Memory B cell (primary cell): ENCODE measurements around the gene PACS2.
"Not testable (repeated sequence)": the region's sequence is repeated elsewhere in the genome, so short reads cannot be mapped to it uniquely, and the experiment has no call there.

Experiments
- ATAC-seq: fragments of 150-1000 bp; cut with Tn5 transposase; 2 replicates; pipeline ENCODE4 v1.10.0; 2021; ENCODE audit warnings: low read depth, mild to moderate bottlenecking, moderate library complexity
- DNase-seq, 2 donors: peaks; one replicate each; pipeline ENCODE4 v3.0.0; 2022; ENCODE audit warnings: low spot score in 2 of 2
- H3K27ac Mint-ChIP-seq: one replicate; pipeline ENCODE4 v1.8.0; 2022; ENCODE audit warnings: mild to moderate bottlenecking, moderate library complexity, mixed read lengths
- H3K27me3 Mint-ChIP-seq: one replicate; pipeline ENCODE4 v1.8.0; 2022; ENCODE audit warnings: mixed read lengths
- H3K36me3 Mint-ChIP-seq: one replicate; pipeline ENCODE4 v1.8.0; 2022; ENCODE audit warnings: mild to moderate bottlenecking, mixed read lengths
- H3K4me1 Mint-ChIP-seq: one replicate; pipeline ENCODE4 v1.8.0; 2022; ENCODE audit warnings: mixed read lengths
- H3K4me3 Mint-ChIP-seq: one replicate; pipeline ENCODE4 v1.8.0; 2022; ENCODE audit warnings: mild to moderate bottlenecking, moderate library complexity, mixed read lengths
- H3K9me3 Mint-ChIP-seq: one replicate; pipeline ENCODE4 v1.8.0; 2022; ENCODE audit warnings: mixed read lengths

The PACS2 gene

DNA sequence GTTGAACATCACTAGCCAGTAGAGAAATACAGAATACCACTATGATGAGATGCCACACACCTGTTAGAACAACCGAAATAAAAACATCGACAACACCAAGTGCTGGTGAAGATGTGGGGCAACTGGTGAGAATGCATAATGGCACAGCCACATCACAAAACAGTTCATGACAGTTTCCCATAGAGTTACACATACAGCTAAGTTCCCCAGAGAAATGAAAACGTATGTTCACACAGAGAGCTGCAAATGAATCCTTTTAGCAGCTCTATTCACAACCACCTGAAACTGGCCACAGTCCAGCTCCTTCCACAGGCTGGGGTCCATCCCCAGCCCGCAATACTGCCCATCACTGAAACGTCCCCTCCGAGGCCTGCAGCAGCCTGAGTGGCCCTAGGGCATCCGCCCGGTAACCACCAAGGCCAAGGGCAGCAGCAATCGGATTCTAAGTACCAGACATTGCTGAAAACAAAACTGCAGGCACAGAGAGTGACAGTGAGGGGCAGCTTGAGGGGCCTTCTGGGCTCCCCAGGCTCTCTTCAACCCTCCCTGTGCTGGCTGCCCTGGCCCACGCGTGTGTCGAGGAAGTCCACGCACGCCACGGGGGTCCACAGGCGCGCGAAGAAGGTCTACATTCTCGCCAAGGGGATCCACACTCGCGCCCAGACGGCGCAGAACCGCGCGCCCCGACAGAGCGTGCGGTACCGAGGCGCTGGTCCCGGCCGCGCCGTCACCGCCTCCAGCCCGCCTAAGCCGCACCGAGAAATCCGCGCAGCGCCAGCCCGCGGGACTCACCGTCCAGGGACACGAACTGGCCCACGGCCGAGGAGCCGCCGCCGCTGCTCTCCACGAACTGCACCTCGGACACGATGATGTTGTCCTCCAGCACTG lies 14.7 kb upstream of the PACS2 start:
- ATAC-seq (peak; percentile 0), DNase-seq (no peak)

DNA sequence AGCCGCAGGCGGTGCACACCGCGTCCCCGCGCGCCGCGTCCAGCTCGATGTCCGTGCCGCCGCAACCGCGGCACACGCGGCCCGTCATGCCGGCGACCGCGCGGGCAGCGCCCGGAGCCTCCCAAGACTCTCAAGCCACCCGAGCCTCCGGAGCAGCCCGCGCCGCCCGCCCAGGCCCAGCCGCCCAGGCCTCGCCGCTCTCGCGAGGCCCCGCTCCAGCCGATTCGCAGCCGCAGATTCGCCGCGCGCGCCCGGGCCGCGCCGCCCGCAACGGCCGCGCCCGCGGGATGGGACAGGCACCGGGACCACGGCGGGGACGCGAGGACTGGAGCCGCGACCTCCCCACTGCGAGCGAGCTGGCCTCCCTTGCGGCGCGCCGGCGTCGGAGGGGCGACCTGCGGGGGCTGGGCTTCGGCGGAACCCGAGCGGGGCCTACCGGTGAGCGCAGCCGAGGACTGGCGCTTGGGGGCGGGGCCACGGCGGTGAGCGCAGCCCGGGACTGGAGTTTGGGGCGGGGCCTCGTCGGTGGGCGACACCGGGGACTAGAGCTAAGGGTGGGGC lies 13.9 kb upstream of the PACS2 start, which contains the start of gene BRF1:
TSS of gene BRF1 (minus strand) at position 460 of the 561 bp plus-strand sequence. CDS start at position 88, 372 bp downstream.
- H3K36me3 Mint-ChIP-seq, result no peaks in the 10 kb centered on the region
- DNase-seq (peak in 1 of 2 donors; percentile 98), ATAC-seq (peak; percentile 84)
- H3K4me1 Mint-ChIP-seq, result peaks cover 20% of the 10 kb centered on the region
- H3K27ac Mint-ChIP-seq, result peak within 1 kb of the TSS; percentile 89
- H3K4me3 Mint-ChIP-seq, result peak within 1 kb of the TSS; percentile 94
- no peaks in the 10 kb centered on the region for H3K27me3 Mint-ChIP-seq
- H3K9me3 Mint-ChIP-seq, result no peaks in the 10 kb centered on the region

More for the DNA sequence above, 14.7 kb upstream of the PACS2 start:
- peak overlapping the region; percentile 83 for H3K4me3 Mint-ChIP-seq
- H3K9me3 Mint-ChIP-seq, result no peaks in the 10 kb centered on the region
- no peaks in the 10 kb centered on the region for H3K36me3 Mint-ChIP-seq
- H3K27ac Mint-ChIP-seq, result peak overlapping the region; percentile 69
- no peaks in the 10 kb centered on the region for H3K27me3 Mint-ChIP-seq
- peaks cover 18% of the 10 kb centered on the region for H3K4me1 Mint-ChIP-seq

DNA sequence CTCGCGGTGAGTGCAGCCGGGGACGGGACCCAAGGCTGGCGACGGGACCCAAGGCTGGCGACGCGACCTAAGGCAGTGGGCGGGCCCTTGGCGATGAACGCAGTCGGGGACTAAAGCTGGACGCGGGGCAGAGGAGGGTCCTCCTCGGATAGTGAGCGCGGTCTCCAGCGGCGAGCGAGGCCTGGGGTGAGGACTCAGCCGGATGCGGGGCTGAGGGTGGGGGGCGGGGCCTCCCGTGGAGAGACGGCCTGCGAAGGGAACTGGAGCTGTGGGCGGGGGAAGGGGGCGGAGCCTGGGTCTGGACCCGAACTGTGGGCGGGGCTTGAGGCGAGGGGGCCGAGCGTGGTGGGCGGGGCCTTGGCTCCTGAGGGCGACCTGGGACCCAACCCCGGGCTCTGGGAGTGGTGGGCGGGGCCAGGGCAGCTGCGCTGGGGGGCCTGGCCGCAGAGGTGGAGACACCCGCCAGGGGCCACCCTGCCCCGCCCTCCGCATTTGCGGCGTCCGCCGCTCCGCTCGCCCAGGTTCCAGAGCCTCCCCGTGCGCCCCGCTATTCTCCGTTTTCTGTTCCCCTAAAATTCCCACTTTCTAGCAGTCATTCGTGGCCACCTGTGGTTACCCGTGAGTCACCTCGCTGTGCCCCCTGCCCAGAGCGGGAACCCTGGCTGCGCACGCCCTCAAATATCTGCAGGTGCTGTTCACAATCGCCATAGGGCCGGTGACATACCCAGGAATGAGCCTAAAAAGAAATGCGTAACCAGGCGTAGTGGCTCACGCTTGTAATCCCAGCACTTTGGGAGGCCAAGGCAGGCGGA lies 13.2 kb upstream of the PACS2 start:
- Mint-ChIP-seq H3K9me3 (no peaks in the 10 kb centered on the region), H3K4me1 (peaks cover 20% of the 10 kb centered on the region), H3K27me3 (no peaks in the 10 kb centered on the region), H3K27ac (peak overlapping the region; percentile 89), H3K36me3 (no peaks in the 10 kb centered on the region), H3K4me3 (peak overlapping the region; percentile 94)
- peak; percentile 75 for ATAC-seq
- peak; percentile 97 to 98 for DNase-seq

DNA sequence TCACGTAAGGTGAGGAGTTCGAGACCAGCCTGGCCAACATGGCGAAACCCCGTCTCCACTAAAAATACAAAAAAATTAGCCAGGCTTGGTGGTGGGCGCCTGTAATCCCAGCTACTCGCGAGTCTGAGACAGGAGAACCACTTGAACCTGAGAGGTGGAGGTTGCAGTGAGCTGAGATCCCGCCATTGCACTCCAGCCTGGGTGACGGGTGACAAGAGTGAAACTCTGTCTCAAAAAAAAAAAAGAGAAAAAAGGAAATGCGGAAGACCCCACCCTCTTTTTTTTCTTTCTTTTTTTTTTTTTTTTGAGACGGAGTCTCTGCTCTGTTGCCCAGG lies 12.7 kb upstream of the PACS2 start:
- H3K4me1 Mint-ChIP-seq, result peaks cover 20% of the 10 kb centered on the region
- not testable (repeated sequence) for H3K27me3 Mint-ChIP-seq, ATAC-seq, H3K36me3 Mint-ChIP-seq, H3K9me3 Mint-ChIP-seq, DNase-seq
- peak overlapping the region; percentile 89 for H3K27ac Mint-ChIP-seq
- H3K4me3 Mint-ChIP-seq, result peak overlapping the region; percentile 94

DNA sequence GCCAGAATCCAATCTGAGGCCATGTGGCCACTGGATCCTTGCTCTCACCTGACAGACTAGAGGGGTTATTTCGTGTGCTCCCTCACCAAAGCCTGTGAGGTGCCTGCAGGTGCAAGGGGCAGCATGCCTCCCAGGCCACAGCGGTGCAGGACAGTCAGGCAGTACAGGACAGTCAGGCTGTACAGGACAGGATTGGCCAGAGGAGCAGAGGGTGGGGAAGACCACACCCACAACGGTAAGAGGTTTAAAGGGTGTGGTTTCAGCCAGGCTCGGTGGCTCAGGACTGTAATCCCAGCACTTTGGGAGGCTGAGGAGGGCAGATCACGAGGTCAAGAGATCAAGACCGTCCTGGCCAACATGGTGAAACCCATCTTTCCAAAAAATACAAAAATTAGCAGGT lies 10.6 kb upstream of the PACS2 start:
- no peak overlapping the region for H3K4me3 Mint-ChIP-seq
- H3K4me1 Mint-ChIP-seq, result peaks cover 20% of the 10 kb centered on the region

GRCh38 chr14:105304565-105304964 lies 10.0 kb upstream of the PACS2 start:
- H3K4me3 Mint-ChIP-seq, result no peak overlapping the region
- no peaks in the 10 kb centered on the region for H3K27me3 Mint-ChIP-seq
- ATAC-seq, result no peak
- H3K36me3 Mint-ChIP-seq, result no peaks in the 10 kb centered on the region
- H3K4me1 Mint-ChIP-seq, result peaks cover 17% of the 10 kb centered on the region
- no peak for DNase-seq
- H3K27ac Mint-ChIP-seq, result no peak overlapping the region
- no peaks in the 10 kb centered on the region for H3K9me3 Mint-ChIP-seq

More for the DNA sequence above, 10.6 kb upstream of the PACS2 start:
- DNase-seq, result no peak
- Mint-ChIP-seq H3K36me3 (no peaks in the 10 kb centered on the region), H3K27ac (no peak overlapping the region), H3K9me3 (no peaks in the 10 kb centered on the region), H3K27me3 (no peaks in the 10 kb centered on the region)
- no peak for ATAC-seq

- DNase-seq (no peak), ATAC-seq (no peak)
- Mint-ChIP-seq H3K36me3 (no peaks in the 10 kb centered on the region), H3K9me3 (no peaks in the 10 kb centered on the region), H3K27me3 (no peaks in the 10 kb centered on the region), H3K27ac (no peak overlapping the region), H3K4me1 (peaks cover 14% of the 10 kb centered on the region), H3K4me3 (no peak overlapping the region)
Measured at GRCh38 chr14:105305345-105305744, 9.2 kb upstream of the PACS2 start.

- Mint-ChIP-seq H3K4me3 (no peak overlapping the region), H3K27ac (no peak overlapping the region)
- ATAC-seq, result no peak
Measured at GRCh38 chr14:105305791-105306190, 8.8 kb upstream of the PACS2 start.

GRCh38 chr14:105307052-105307727 lies 7.4 kb upstream of the PACS2 start:
- no peaks in the 10 kb centered on the region for H3K27me3 Mint-ChIP-seq
- no peaks in the 10 kb centered on the region for H3K36me3 Mint-ChIP-seq
- H3K4me1 Mint-ChIP-seq, result peaks cover 12% of the 10 kb centered on the region
- no peaks in the 10 kb centered on the region for H3K9me3 Mint-ChIP-seq
- no peak overlapping the region for H3K27ac Mint-ChIP-seq
- ATAC-seq (no peak), DNase-seq (no peak)
- no peak overlapping the region for H3K4me3 Mint-ChIP-seq

More at GRCh38 chr14:105305791-105306190, 8.8 kb upstream of the PACS2 start:
- no peaks in the 10 kb centered on the region for H3K9me3 Mint-ChIP-seq
- H3K36me3 Mint-ChIP-seq, result no peaks in the 10 kb centered on the region
- no peaks in the 10 kb centered on the region for H3K27me3 Mint-ChIP-seq
- H3K4me1 Mint-ChIP-seq, result peaks cover 14% of the 10 kb centered on the region
- DNase-seq, result no peak

GRCh38 chr14:105309371-105309770 lies 5.2 kb upstream of the PACS2 start:
- H3K27me3 Mint-ChIP-seq, result no peaks in the 10 kb centered on the region
- no peak for DNase-seq
- peaks cover 9% of the 10 kb centered on the region for H3K4me1 Mint-ChIP-seq
- no peak overlapping the region for H3K27ac Mint-ChIP-seq
- H3K9me3 Mint-ChIP-seq, result no peaks in the 10 kb centered on the region
- no peak overlapping the region for H3K4me3 Mint-ChIP-seq
- no peak for ATAC-seq
- no peaks in the 10 kb centered on the region for H3K36me3 Mint-ChIP-seq

DNA sequence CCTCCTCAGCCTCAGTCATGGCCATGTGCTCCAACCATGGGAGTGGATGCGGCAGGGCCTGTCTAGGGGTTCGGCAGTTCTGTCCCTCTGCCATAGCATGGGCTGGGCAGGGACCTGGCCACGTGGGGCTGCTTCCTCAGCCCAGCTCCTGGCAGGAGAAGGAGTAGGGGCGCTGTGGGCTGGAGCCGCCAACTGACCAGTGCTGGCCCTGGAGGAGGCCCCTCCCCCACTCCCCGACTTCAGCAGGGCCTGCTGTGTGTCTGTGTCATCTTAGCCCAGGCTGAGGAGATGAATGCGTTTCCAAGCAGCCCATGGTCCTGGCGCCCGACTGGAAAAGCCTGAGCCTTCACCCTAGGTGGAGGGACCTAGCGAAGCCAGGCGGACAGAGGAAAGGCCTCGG lies 2.7 kb upstream of the PACS2 start:
- Mint-ChIP-seq H3K27ac (no peak overlapping the region), H3K4me3 (no peak overlapping the region), H3K9me3 (no peaks in the 10 kb centered on the region), H3K36me3 (no peaks in the 10 kb centered on the region), H3K27me3 (no peaks in the 10 kb centered on the region), H3K4me1 (peaks cover 8% of the 10 kb centered on the region)
- DNase-seq (no peak), ATAC-seq (no peak)

DNA sequence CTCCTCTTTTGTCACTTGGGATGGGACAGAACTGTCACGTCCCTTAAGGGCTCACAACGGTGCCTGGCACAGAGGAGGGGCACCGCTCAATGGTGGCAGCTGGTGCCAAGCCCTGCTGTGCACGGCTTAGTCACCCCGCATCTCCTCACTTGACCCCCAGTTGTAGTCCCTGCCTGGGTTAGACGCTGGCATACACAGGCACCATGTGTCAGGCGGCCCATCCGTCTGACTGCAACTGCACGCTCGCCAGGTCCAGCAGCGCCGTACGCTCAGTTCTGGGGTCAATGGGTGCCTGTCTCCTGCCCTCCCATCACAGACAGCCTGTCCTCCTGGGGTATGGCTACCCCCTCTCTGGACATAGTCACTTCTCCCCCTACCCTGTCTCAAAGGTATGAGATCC lies 1.6 kb upstream of the PACS2 start:
- H3K36me3 Mint-ChIP-seq, result no peaks in the 10 kb centered on the region

DNA sequence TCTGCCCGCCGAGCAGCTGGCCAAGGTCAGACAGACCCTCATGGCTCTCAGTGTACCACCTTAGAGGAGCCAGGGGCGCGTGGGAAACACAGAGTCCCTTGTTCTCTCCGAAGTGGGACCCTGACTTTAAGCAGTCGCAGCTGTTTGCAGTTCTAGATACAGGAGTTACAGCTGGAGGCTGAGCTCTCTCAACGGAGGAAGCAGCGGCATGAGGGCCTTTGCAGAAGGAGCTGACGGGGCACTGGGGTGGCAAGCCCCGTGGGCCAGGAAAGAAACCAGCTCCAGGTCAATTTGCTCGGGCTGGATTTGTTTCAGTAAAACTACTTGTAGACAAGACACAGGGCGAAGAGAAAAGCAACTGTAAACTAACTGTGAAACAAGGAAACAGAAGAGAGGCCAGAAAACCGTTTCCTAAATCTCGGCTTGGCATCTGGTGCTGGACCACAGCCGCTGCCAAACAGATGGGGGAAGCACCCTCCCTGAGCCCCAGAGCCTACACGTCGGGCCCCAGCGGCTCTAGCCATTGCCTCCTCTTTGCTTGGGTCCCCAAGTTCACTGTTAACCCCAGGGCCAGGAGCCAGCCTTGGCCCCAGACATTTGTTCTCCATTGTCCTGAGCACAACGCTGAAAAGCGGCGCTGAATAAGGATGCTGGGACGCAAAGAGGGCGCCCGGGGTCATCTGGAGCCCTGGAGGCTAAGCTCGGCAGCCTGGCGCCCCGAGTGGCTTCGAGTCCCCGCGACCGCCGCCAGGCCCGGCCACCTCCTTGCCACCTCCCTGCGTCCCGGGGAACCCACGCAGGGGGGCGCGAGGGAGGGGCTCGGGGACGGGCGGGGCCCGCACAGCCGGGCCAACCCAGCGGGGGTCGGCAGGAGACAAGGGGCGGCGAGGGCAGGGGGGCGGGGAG lies 914 bp upstream of the PACS2 start:
- peak; percentile 38 to 65 for DNase-seq
- H3K27me3 Mint-ChIP-seq, result no peaks in the 10 kb centered on the region
- H3K36me3 Mint-ChIP-seq, result no peaks in the 10 kb centered on the region
- peak overlapping the region; percentile 77 for H3K4me3 Mint-ChIP-seq
- no peaks in the 10 kb centered on the region for H3K9me3 Mint-ChIP-seq
- ATAC-seq, result peak; percentile 18
- peak overlapping the region; percentile 41 for H3K27ac Mint-ChIP-seq
- H3K4me1 Mint-ChIP-seq, result peaks cover 8% of the 10 kb centered on the region

More for the DNA sequence above, 1.6 kb upstream of the PACS2 start:
- Mint-ChIP-seq H3K4me1 (peaks cover 8% of the 10 kb centered on the region), H3K27ac (no peak overlapping the region), H3K9me3 (no peaks in the 10 kb centered on the region), H3K4me3 (peak overlapping the region; percentile 77), H3K27me3 (no peaks in the 10 kb centered on the region)
- no peak for DNase-seq
- no peak for ATAC-seq
